ENCODE measurements around the gene GRAMD4.

Gene GRAMD4

DNA sequence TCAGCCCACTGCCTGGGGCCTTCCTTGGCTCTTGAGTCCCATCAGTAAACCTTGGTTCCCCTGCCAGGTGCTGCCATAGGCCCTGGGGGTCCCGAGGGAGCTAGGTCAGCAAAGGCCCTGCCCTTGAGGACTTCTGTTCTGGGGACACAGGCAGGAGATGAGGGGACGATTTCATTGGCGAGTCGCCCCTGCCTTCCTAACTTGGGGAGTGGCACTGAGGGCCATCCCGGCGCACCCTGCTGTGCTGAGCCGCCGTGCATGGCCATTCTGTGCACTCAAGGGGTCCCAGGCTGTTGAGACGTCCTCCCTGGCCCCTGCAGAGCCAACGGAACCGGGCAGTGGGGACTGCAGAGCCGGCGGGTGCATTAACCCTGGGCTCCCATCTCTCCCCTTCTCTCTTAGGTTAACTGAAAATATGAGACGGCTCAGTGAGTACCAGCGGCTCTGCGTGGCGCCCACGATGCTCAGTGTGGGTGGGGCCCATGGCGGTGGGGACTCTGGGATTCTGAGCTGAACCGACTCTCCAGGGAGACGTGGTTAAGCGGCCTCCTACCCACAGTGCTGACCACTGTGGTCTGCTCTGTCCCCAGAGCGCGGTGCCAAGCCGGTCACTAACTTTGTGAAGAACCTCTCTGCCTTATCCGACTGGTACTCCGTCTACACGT lies 43.4 kb downstream of the GRAMD4 start:
- DNase-seq (ENCODE audit: low read depth), result no peak
- TF ChIP-seq CTCF (IDR thresholded peaks at IDR 0.05; ENCODE audit: low read depth, low read length, missing control alignments), result no peak

DNA sequence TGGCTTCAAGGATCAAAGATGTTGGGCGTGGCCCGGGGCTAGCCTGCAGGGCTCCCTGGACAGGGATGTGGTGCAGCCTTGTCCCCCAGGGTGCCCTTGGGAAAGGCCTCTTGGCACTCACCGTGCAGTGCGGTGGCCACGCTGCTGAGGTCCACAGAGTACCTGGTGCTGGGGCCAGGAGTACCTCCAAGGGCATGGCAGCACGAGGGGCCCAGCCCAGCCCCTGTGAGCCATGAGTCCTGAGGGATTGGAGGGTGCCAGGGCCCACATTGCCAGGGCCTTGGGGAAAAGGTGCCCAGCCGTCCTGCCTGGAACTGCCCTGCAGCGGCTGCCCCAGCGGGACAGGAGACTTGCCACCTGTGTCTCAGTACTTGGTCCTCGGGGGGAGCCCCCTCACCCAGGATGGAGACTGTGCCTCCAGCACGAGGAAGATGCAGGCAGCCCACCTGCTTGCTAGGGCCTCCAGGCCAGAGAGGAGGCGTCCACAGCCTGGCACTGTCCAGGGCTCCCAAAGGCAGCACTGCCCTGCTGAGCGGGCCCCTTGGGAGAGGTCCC lies 44.2 kb downstream of the GRAMD4 start:
- no peak for TF ChIP-seq CTCF (IDR thresholded peaks at IDR 0.05; ENCODE audit: low read depth, low read length, missing control alignments)
- no peak for DNase-seq (ENCODE audit: low read depth)
- no peak overlapping the region for H3K4me3 ChIP-seq (ENCODE audit: low read depth, low read length)

More for the DNA sequence above, 43.4 kb downstream of the GRAMD4 start:
- H3K4me3 ChIP-seq (ENCODE audit: low read depth, low read length), result no peak overlapping the region

- TF ChIP-seq CTCF (IDR thresholded peaks at IDR 0.05; ENCODE audit: low read depth, low read length, missing control alignments), result no peak
- H3K4me3 ChIP-seq (ENCODE audit: low read depth, low read length), result no peak overlapping the region
- DNase-seq (ENCODE audit: low read depth), result no peak
These were observed 45.0 kb downstream of the GRAMD4 start for GRCh38 chr22:46665151-46665695.

DNA sequence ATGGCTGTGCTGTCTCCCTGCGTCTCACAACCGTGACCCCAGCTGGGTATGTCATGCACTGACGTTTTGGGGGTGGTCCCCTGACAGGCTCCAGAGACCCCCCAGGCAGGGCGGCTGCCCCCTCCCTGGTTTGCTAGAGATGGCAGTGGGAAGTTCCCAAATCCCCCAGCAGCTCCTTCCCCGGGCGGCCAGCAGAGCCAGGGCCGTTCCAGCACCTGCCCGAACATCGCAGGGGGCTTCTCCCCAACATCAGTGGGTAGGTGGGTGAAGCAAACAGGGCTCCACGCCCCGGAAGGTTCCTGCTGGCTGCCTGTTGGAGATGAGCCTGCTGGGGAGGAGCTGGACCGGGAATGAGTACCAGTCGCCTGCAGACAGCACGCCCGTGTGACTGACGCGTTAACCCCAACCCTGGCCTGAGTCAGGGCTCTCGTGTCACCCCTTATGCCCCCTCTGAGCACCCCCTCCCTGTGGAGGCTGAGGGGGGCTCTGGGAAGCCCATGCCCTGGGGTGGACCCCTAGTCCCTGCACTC lies 45.6 kb downstream of the GRAMD4 start:
- DNase-seq (ENCODE audit: low read depth), result no peak
- H3K4me3 ChIP-seq (ENCODE audit: low read depth, low read length), result no peak overlapping the region
- TF ChIP-seq CTCF (IDR thresholded peaks at IDR 0.05; ENCODE audit: low read depth, low read length, missing control alignments), result no peak

DNA sequence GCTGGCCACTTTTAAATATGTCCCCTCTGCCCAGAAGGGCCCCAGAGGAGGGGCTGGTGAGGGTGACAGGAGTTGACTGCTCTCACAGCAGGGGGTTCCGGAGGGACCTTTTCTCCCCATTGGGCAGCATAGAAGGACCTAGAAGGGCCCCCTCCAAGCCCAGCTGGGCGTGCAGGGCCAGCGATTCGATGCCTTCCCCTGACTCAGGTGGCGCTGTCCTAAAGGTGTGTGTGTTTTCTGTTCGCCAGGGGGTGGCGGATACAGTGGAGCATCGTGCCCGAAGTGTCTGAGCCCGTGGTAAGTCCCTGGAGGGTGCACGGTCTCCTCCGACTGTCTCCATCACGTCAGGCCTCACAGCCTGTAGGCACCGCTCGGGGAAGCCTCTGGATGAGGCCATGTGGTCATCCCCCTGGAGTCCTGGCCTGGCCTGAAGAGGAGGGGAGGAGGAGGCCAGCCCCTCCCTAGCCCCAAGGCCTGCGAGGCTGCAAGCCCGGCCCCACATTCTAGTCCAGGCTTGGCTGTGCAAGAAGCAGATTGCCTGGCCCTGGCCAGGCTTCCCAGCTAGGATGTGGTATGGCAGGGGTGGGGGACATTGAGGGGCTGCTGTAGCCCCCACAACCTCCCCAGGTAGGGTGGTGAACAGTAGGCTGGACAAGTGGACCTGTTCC lies 46.5 kb downstream of the GRAMD4 start:
- no peak overlapping the region for H3K4me3 ChIP-seq (ENCODE audit: low read depth, low read length)
- DNase-seq (ENCODE audit: low read depth), result no peak
- no peak for TF ChIP-seq CTCF (IDR thresholded peaks at IDR 0.05; ENCODE audit: low read depth, low read length, missing control alignments)

DNA sequence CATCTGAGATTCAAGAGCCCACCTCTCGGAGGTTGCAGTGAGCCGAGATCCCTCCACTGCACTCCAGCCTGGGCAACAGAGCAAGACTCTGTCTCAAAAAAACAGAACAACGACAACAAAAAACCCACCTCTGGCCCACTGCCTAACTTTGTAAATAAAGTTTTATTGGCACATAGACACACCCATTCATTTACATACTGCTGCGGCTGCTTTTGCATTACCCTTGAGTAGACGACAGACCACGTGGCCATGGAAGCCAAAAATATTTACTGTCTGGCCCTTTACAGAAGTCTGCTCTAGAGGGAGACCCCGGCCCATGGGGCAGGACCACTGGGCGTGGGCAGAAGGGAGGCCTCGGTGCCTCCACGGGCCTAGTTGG lies 47.0 kb downstream of the GRAMD4 start:
- TF ChIP-seq CTCF (IDR thresholded peaks at IDR 0.05; ENCODE audit: low read depth, low read length, missing control alignments), result no peak
- DNase-seq (ENCODE audit: low read depth), result no peak
- H3K4me3 ChIP-seq (ENCODE audit: low read depth, low read length), result no peak overlapping the region

All from GM12864 (cell line).